Heart left ventricle (tissue), 13 donors: Measurements from ENCODE around the gene TPT1.

ENCODE experiments used
- CTCF ChIP-seq, 12 donors: fragments of 200-600 bp; sonication (generic) in 4 of 12; IDR thresholded peaks; one replicate each; pipeline versions ENCODE4 v1.5.0 to v1.8.0; 2018 to 2022; ENCODE audit warnings: antibody characterized with exemption in 12 of 12, mild to moderate bottlenecking in 5 of 12
- POLR2A ChIP-seq, 2 donors: fragments of 450-650 bp; IDR thresholded peaks; one replicate each; pipeline ENCODE4 v1.6.1; 2017; ENCODE audit warnings: antibody characterized with exemption in 2 of 2, mild to moderate bottlenecking in 2 of 2, moderate library complexity in 2 of 2
- donor health status: ischemic (EF 13 %, LVEDD 7.1; RV severe dilation, severe dysfunction).
- donor health status: DM: no; HTN: yes; CAD: no.
- donor health status: DM: no; HTN: no; CAD: no.
- donor health status: ischemic (EF 25% LVEDD 6.9; RV normal size, moderate dysfunction).
- donor health status: ischemic (EF 25% LVEDD 5.7; RV mildly dilated, moderate dysfunction).
- donor health status: ischemic (EF 35%, LVEDD 5.7; RV mildly dilated, moderate dysfunction).
- donor health status: nonischemic (EF 11% LVEDD 7.7; RV severe dilation, severe dysfunction).
- donor health status: DM: yes; HTN: yes; CAD: no.
- donor health status: PGD.
- donor health status: ischemic (EF 29% LVEDD 5.4; RV normal size, mild dysfunction).
- donor health status: nonischemic (EF 23%, LVEDD 6.1; RV moderate dilation, normal function).

- TF ChIP-seq CTCF (IDR thresholded peaks at IDR 0.05) (no peak), POLR2A (IDR thresholded peaks at IDR 0.05) (no peak)
Measured at GRCh38 chr13:45298206-45298505, 42.8 kb downstream of the TPT1 start.
